IMR-90 (cell line): ENCODE data around the gene ZNF407.

Source experiments
- BHLHE40 ChIP-seq: fragments of 150-350 bp; IDR thresholded peaks from 2 replicates; pipeline ENCODE4 v1.6.1; 2016; ENCODE audit warnings: mild to moderate bottlenecking, low read depth, low read length
- CEBPB ChIP-seq: IDR thresholded peaks from 2 replicates; pipeline ENCODE4 v1.6.1; 2012; ENCODE audit warnings: low read depth, low read length, improper control_type of control experiment
- CHD1 ChIP-seq: IDR thresholded peaks from 2 replicates; pipeline ENCODE4 v1.6.1; 2012; ENCODE audit warnings: low read depth, low read length, improper control_type of control experiment
- CTCF ChIP-seq: conservative IDR thresholded peaks from 2 replicates; pipeline ENCODE4 v1.5.1; 2012; ENCODE audit warnings: mild to moderate bottlenecking, low read depth, low read length, improper control_type of control experiment
- FOS ChIP-seq: fragments of 150-350 bp; IDR thresholded peaks from 2 replicates; pipeline ENCODE4 v1.6.1; 2016; ENCODE audit warnings: low read depth, low read length
- MAFK ChIP-seq: IDR thresholded peaks from 2 replicates; pipeline ENCODE4 v1.6.1; 2012; ENCODE audit warnings: low read depth, low read length, improper control_type of control experiment
- POLR2A ChIP-seq: IDR thresholded peaks from 2 replicates; pipeline ENCODE4 v1.6.1; 2012; ENCODE audit warnings: mild to moderate bottlenecking, low read depth, low read length
- RAD21 ChIP-seq: IDR thresholded peaks from 2 replicates; pipeline ENCODE4 v1.6.1; 2012; ENCODE audit warnings: low read length, improper control_type of control experiment
- SMC3 ChIP-seq: fragments of 150-350 bp; IDR thresholded peaks from 2 replicates; pipeline ENCODE4 v1.6.1; 2016; ENCODE audit warnings: low read depth, mild to moderate bottlenecking, antibody characterized with exemption, low read length, moderate library complexity
- USF2 ChIP-seq: fragments of 150-350 bp; IDR thresholded peaks from 2 replicates; pipeline ENCODE4 v1.6.1; 2017; ENCODE audit warnings: mild to moderate bottlenecking, antibody characterized with exemption, low read length, low read depth

GRCh38 chr18:74946646-74947375 is 349.1 kb downstream of the ZNF407 start:
- no peak for TF ChIP-seq CTCF
- TF ChIP-seq POLR2A, result no peak
- TF ChIP-seq RAD21, result no peak
- no peak for TF ChIP-seq SMC3
- TF ChIP-seq CHD1, result no peak
- no peak for TF ChIP-seq BHLHE40
- TF ChIP-seq CEBPB, result 0 out of 2 replicates have a peak, but pooled peaks have one; percentile 2
- no peak for TF ChIP-seq USF2
- TF ChIP-seq MAFK, result no peak
- TF ChIP-seq FOS, result no peak
